ENCODE measurements around the gene SBF2. TPM values are rescaled to one million over a fixed set of nuclear protein-coding genes. Genes with fewer than 3 reads are reported as not detected.

SBF2 gene
- total RNA-seq, 2 donors from 2014 or later = 30.5 to 47.0 TPM

DNA sequence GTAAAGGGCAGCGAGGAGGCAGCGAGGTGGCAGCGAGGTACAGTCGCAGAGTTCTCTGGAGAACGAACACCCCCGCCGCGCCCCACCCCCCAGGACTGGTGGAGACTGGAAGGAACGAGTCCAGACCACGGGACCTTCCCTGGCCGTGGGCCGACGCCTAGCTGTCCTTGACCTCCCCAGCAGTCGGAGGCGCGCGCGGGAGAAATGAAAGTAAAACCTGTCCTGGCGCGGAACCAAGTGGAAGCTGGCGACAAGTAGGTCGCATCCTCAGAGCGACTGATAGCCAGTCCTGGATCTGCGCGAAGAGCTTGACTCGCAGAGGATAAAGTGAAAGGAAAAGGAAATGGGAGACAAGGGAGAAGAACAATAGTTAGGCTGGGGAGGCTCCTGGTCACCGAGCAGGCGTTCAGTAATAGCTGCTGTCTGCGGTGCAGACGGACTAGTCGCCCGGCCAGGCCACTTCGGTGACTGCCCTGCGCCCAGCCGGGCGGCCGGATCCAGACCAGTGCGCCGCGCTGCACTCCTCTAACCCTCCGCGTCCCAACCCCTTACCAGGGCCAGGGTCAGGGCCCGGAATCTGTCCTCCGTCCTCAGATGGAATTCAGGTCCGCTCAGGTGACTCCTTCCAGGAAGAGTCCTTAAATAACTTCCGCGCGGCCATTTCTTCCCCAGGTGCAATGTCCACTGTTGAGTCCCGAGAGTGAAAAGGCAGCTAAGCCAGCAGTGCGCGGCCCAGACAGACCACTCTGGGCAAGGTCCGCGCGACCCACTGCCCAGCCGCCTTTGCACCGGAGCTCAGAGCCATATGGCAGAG lies 8.9 kb upstream of the SBF2 start:
- no peaks in the 10 kb centered on the region for H3K9me3 ChIP-seq
- H3K27me3 ChIP-seq = no peaks in the 10 kb centered on the region
- no peak for TF ChIP-seq CTCF (IDR thresholded peaks at IDR 0.05)
- H3K4me3 ChIP-seq = peak overlapping the region; percentile 78
- intact Hi-C loops (cut with DNase I) = no loop called here
- peak overlapping the region; percentile 97 for H3K27ac ChIP-seq
- peak; percentile 98 for DNase-seq
- H3K4me1 ChIP-seq = no peaks in the 10 kb centered on the region
- H3K9ac ChIP-seq (ENCODE audit: low read depth in 2 of 2, low read length in 2 of 2) = peak overlapping the region; percentile 87 to 90
- no peaks in the 10 kb centered on the region for H3K36me3 ChIP-seq

- Histone ChIP-seq H3K4me3 (peak overlapping the region; percentile 78), H3K4me1 (no peaks in the 10 kb centered on the region), H3K9me3 (no peaks in the 10 kb centered on the region), H3K9ac (ENCODE audit: low read depth in 2 of 2, low read length in 2 of 2) (peak overlapping the region; percentile 87 to 90), H3K36me3 (no peaks in the 10 kb centered on the region), H3K27ac (peak overlapping the region; percentile 97), H3K27me3 (no peaks in the 10 kb centered on the region)
- intact Hi-C loops (cut with DNase I) = no loop called here
- TF ChIP-seq CTCF (IDR thresholded peaks at IDR 0.05) = no peak
- DNase-seq = no peak
Measured at GRCh38 chr11:10302359-10302743, 8.3 kb upstream of the SBF2 start.

- peak overlapping the region; percentile 78 for H3K4me3 ChIP-seq
- peak overlapping the region in 1 of 2 donors; percentile 87 for H3K9ac ChIP-seq (ENCODE audit: low read depth in 2 of 2, low read length in 2 of 2)
- no peaks in the 10 kb centered on the region for H3K27me3 ChIP-seq
- no peaks in the 10 kb centered on the region for H3K4me1 ChIP-seq
- H3K36me3 ChIP-seq = no peaks in the 10 kb centered on the region
- intact Hi-C loops (cut with DNase I) = no loop called here
- no peaks in the 10 kb centered on the region for H3K9me3 ChIP-seq
- peak overlapping the region; percentile 97 for H3K27ac ChIP-seq
- no peak for TF ChIP-seq CTCF (IDR thresholded peaks at IDR 0.05)
- no peak for DNase-seq
Measured at GRCh38 chr11:10301656-10302358, 7.8 kb upstream of the SBF2 start.

DNA sequence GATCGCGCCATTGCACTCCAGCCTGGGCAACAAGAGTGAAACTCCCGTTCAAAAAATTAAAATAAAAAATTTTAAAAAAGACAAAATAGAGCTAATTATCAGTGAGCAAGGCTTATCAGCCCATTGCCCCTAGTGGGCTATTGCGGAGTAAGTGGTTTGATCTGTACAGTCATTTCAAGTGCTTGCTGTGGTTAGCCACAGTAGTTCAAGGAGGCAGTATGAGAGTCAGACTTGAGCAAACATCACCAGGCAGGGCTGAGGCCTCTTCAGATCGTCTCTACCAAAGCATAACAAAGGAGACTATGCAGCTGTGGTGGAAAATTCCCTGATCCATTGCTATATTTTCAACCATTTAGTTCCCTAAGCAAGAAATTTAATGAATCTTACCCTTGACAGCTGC lies 4.3 kb upstream of the SBF2 start:
- H3K4me1 ChIP-seq = no peaks in the 10 kb centered on the region
- H3K36me3 ChIP-seq = no peaks in the 10 kb centered on the region
- H3K9ac ChIP-seq (ENCODE audit: low read depth in 2 of 2, low read length in 2 of 2) = no peak overlapping the region
- no peaks in the 10 kb centered on the region for H3K27me3 ChIP-seq
- intact Hi-C loops (cut with DNase I) = no loop called here
- no peaks in the 10 kb centered on the region for H3K9me3 ChIP-seq
- H3K27ac ChIP-seq = no peak overlapping the region
- no peak overlapping the region for H3K4me3 ChIP-seq
- DNase-seq = no peak
- TF ChIP-seq CTCF (IDR thresholded peaks at IDR 0.05) = no peak

DNA sequence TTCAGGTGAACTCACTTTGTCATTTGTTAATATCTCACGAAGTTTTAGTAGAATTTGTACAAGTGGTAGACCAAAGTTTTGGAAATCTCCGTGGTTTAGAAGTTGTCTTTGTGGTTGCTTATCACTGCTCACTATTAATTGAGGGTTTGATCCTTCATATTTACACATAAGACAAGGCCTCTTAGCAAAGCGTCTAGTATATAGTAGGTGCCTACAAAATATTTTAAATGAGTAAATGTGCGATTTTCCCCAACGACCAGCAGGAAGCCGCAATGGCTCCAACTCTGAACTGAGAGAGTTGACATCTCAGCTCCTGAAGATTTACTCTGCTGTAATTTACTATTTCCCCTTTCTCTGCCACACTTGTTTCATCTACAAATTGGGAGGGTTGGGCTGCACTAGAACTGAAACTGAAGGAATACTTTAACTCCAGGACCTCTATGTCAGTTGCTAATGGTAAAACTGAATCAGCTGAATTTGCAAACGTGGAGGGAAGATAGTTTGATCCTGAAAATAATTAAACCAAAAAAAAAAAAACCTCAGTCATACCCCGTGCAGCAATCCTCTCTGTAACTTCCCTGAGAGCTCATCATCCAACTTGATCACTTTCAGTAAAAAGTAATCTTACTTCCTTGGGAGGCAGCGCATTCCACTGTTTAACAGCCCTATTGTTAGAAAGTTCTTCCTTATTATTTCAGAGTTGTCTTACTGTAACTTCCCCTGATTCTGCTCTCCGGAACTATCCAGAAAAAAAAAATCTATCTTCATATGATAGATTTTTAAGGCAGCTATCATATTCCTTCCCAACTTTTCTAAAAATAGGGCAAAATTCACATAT lies 1.3 kb upstream of the SBF2 start:
- peak overlapping the region; percentile 98 for H3K27ac ChIP-seq
- peak overlapping the region; percentile 88 to 96 for H3K9ac ChIP-seq (ENCODE audit: low read depth in 2 of 2, low read length in 2 of 2)
- peak; percentile 35 for DNase-seq
- no peaks in the 10 kb centered on the region for H3K27me3 ChIP-seq
- TF ChIP-seq CTCF (IDR thresholded peaks at IDR 0.05) = no peak
- no peaks in the 10 kb centered on the region for H3K4me1 ChIP-seq
- H3K36me3 ChIP-seq = no peaks in the 10 kb centered on the region
- peak overlapping the region; percentile 85 for H3K4me3 ChIP-seq
- no peaks in the 10 kb centered on the region for H3K9me3 ChIP-seq
- intact Hi-C loops (cut with DNase I) = no loop called here

Data from colonic mucosa (tissue), 4 donors.